ENCODE data around the gene BBOF1. TPM values are rescaled to one million over a fixed set of nuclear protein-coding genes. Genes with fewer than 3 reads are reported as not detected.
"Not testable (repeated sequence)": the region's sequence is repeated elsewhere in the genome, so short reads cannot be mapped to it uniquely, and the experiment has no call there.

The BBOF1 gene
- total RNA-seq, 4 donors from 2014 or later, result 4.1 to 7.5 (median 5.4) TPM

- H3K27me3 ChIP-seq, result no peaks in the 10 kb centered on the region
- no peak overlapping the region for H3K4me3 ChIP-seq
- peaks cover 0 to 7% (median 1%) of the 10 kb centered on the region in 4 donors for H3K36me3 ChIP-seq
- in situ Hi-C loops (cut with MboI; ENCODE audit: low pct_ligation_motif_present in 1 of 4, low pct_unique_long_range_greater_than_20kb in 1 of 4, low sequenced_read_pairs in 3 of 4), result loop anchor here in 2 of 4 donors (5.0 to 10.0 kb wide), 2 partner anchors 147 to 149 kb away; no protein-coding TSS in a partner anchor
- TF ChIP-seq EP300 (IDR thresholded peaks at IDR 0.05; ENCODE audit: low read depth) (no peak), POLR2A (IDR thresholded peaks at IDR 0.05) (no peak), POLR2AphosphoS5 (IDR thresholded peaks at IDR 0.05) (no peak), CTCF (IDR thresholded peaks at IDR 0.05) (no peak)
- DNase-seq, result no peak
- no peak overlapping the region for H3K27ac ChIP-seq
- H3K9me3 ChIP-seq, result no peaks in the 10 kb centered on the region
- H3K4me1 ChIP-seq, result no peaks in the 10 kb centered on the region
- 92 to 95% methylated on average over 2 of the region's 2 CpGs for WGBS, 2 donors (ENCODE audit: low coverage in 1 of 2)
- intact Hi-C loops (cut with DNase I; ENCODE audit: low total_unique reads), result no loop called here
Observed at GRCh38 chr14:74105381-74105780, 86.2 kb downstream of the BBOF1 start.

DNA sequence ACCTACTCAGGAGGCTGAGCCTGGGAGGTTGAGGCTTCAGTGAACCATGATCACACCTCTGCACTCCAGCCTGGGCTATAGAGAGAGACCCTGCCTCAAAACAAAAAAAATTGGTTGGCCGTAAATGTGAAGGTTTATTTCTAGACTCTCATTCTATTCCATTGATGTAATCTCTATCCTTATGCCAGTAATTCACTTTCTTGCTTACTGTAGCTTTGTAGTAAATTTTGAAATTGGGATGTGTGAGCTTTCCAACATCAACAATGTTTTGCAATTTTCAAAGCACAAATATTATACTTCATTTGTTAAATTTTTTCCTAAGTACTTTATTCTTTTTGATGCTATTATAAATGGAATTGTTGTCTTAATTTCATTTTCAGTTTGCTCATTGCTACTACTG, 90.2 kb downstream of the BBOF1 start:
- Histone ChIP-seq H3K36me3 (peaks cover 0 to 7% (median 0%) of the 10 kb centered on the region in 4 donors), H3K27me3 (no peaks in the 10 kb centered on the region), H3K27ac (no peak overlapping the region), H3K4me3 (no peak overlapping the region), H3K4me1 (no peaks in the 10 kb centered on the region), H3K9me3 (no peaks in the 10 kb centered on the region)
- in situ Hi-C loops (cut with MboI; ENCODE audit: low pct_ligation_motif_present in 1 of 4, low pct_unique_long_range_greater_than_20kb in 1 of 4, low sequenced_read_pairs in 3 of 4), result loop anchor here in 2 of 4 donors (5.0 to 10.0 kb wide), 2 partner anchors 143 to 145 kb away; no protein-coding TSS in a partner anchor
- 84% methylated on average over 1 of the region's 1 CpG; no CpG with 5 or more reads in 1 of the 2 donors for WGBS, 2 donors (ENCODE audit: low coverage in 1 of 2)
- no peak for DNase-seq
- intact Hi-C loops (cut with DNase I; ENCODE audit: low total_unique reads), result no loop called here
- TF ChIP-seq EP300 (IDR thresholded peaks at IDR 0.05; ENCODE audit: low read depth) (no peak), POLR2AphosphoS5 (IDR thresholded peaks at IDR 0.05) (no peak), POLR2A (IDR thresholded peaks at IDR 0.05) (no peak), CTCF (IDR thresholded peaks at IDR 0.05) (no peak)

- not testable (repeated sequence) for DNase-seq, H3K4me3 ChIP-seq, H3K4me1 ChIP-seq, H3K9me3 ChIP-seq, H3K36me3 ChIP-seq, H3K27ac ChIP-seq, H3K27me3 ChIP-seq
- peak; percentile 49 to 64 (median 60) for TF ChIP-seq CTCF (IDR thresholded peaks at IDR 0.05)
- intact Hi-C loops (cut with DNase I; ENCODE audit: low total_unique reads), result loop anchor here (5.0 kb wide), 1 partner anchor 136 kb away; no protein-coding TSS in a partner anchor
- WGBS, 2 donors (ENCODE audit: low coverage in 1 of 2), result 90 to 96% methylated on average over 11 to 13 of the region's 13 CpGs
- in situ Hi-C loops (cut with MboI; ENCODE audit: low pct_ligation_motif_present in 1 of 4, low pct_unique_long_range_greater_than_20kb in 1 of 4, low sequenced_read_pairs in 3 of 4), result loop anchor here in 1 of 4 donors (10.0 kb wide), 1 partner anchor 143 kb away; no protein-coding TSS in a partner anchor
Observed at GRCh38 chr14:74111395-74112216, 92.5 kb downstream of the BBOF1 start.

Small RNAs within 50 kb of the gene (small RNA-seq; reads per million reads assigned to genes)
- 0 reads per million in 4 donors for gene AC005480.2

Other genes starting within 250 kb of the BBOF1 start
- 10 to 100 TPM in 2 of 4 donors, 1 to 10 TPM in 2; 1.8 to 15.8 (median 10.8) TPM for gene PTGR2, start 167.5 kb upstream of the BBOF1 start, total RNA-seq
- 100 to 1,000 TPM in 1 of 4 donors, 10 to 100 TPM in 3; 33.2 to 104 (median 45.9) TPM for gene ZNF410, start 132.5 kb upstream of the BBOF1 start, total RNA-seq
- gene FAM161B, start 69.3 kb upstream of the BBOF1 start, total RNA-seq, result 1 to 10 TPM; 2.4 to 7.2 (median 4.8) TPM
- gene COQ6, start 69.0 kb upstream of the BBOF1 start, total RNA-seq, result 10 to 100 TPM; 39.1 to 46.8 (median 42.4) TPM
- gene ENTPD5, start 61 bp upstream of the BBOF1 start, total RNA-seq, result 100 to 1,000 TPM in 3 of 4 donors, 10 to 100 TPM in 1; 60.9 to 311 (median 219) TPM
- 10 to 100 TPM; 19.1 to 40.0 (median 27.5) TPM for gene ALDH6A1, start 65.1 kb downstream of the BBOF1 start, total RNA-seq
- 1 to 10 TPM; 1.1 to 5.4 (median 4.6) TPM for gene LIN52, start 65.6 kb downstream of the BBOF1 start, total RNA-seq
- not detected for gene VSX2, start 220.1 kb downstream of the BBOF1 start, total RNA-seq